H1 (cell line): ENCODE measurements around the gene SLC12A6. TPM values are rescaled to one million over a fixed set of nuclear protein-coding genes. Genes with fewer than 3 reads are reported as not detected.

ENCODE experiments used
- ASH2L ChIP-seq: fragments of 200-600, 300-600 bp; sonication (generic); IDR thresholded peaks from one replicate; pipeline ENCODE4 v1.7.1; 2017; ENCODE audit warnings: low read length
- CBX8 ChIP-seq: fragments of 300-800, 300-1000 bp; sonication (generic); IDR thresholded peaks from 2 replicates; pipeline ENCODE4 v1.7.1; 2016; ENCODE audit warnings: low read depth, low read length, borderline replicate concordance
- KDM1A ChIP-seq: fragments of 200-600, 300-600 bp; sonication (generic); IDR thresholded peaks from 2 replicates; pipeline ENCODE4 v1.7.1; 2016; ENCODE audit warnings: mild to moderate bottlenecking, low read length, borderline replicate concordance
- SAP30 ChIP-seq: fragments of 300-600 bp; sonication (generic); IDR thresholded peaks from 2 replicates; pipeline ENCODE4 v1.7.1; 2012; ENCODE audit warnings: low read length, moderate library complexity, mild to moderate bottlenecking, inconsistent platforms; ENCODE audit not compliant: insufficient read depth, insufficient replicate concordance
- SP2 ChIP-seq: IDR thresholded peaks from 2 replicates; pipeline ENCODE4 v1.6.1; 2012; ENCODE audit warnings: mild to moderate bottlenecking, low read length, inconsistent platforms
- SRF ChIP-seq: IDR thresholded peaks from 2 replicates; pipeline ENCODE4 v1.6.1; 2011; ENCODE audit warnings: mild to moderate bottlenecking, low read depth, low read length, moderate library complexity
- TAF7 ChIP-seq: optimal IDR thresholded peaks from 2 replicates; pipeline ENCODE3; 2011; ENCODE audit warnings: low read depth, mild to moderate bottlenecking, inconsistent platforms, low read length, moderate library complexity, borderline replicate concordance
- TBP ChIP-seq: IDR thresholded peaks from 2 replicates; pipeline ENCODE4 v1.6.1; 2011; ENCODE audit warnings: low read depth, low read length, improper control_type of control experiment
- polyA plus RNA-seq, 7 experiments: library from polyadenylated mRNA; depleted of rRNA in 3 of 7; stranded (reverse) in 5 of 7; unstranded in 2 of 7; fragments of >200 nt in 5 of 7; fragments of 200-250 nt in 2 of 7; gene quantifications; 1 replicate in 5 of 7; 2 replicates in 1 of 7; 4 replicates in 1 of 7; pipeline versions ENCODE4 v1.2.1 to v1.2.3, GENCODE V29; 2011 to 2013; ENCODE audit warnings: missing spikeins in 2 of 7, mixed read lengths in 2 of 7
- total RNA-seq: library from RNA; stranded (reverse); fragmentation: NEBNext Ultra II Directional; extraction: Animal tissue kit (Norgen Biotek cat#: 25700); gene quantifications from 2 replicates; pipeline ENCODE4 v1.2.1, GENCODE V29; 2021
- TF ChIP-seq, protein P1 (sequence below), 3 experiments: IDR thresholded peaks; 1 replicate in 2 of 3; 2 replicates in 1 of 3; pipeline versions ENCODE4 v1.5.1 to v1.6.1; 2011; ENCODE audit warnings: low read length in 3 of 3, mild to moderate bottlenecking in 3 of 3, inconsistent platforms in 2 of 3, low read depth in 1 of 3, moderate library complexity in 1 of 3; ENCODE audit not compliant: insufficient read depth in 1 of 3; ENCODE audit errors: control extremely low read depth in 1 of 3

Gene SLC12A6
- total and polyA plus RNA-seq, 2 of the 8 experiments (the other 6 are each of a cell fraction or from before 2014, with no cell fraction given), result 9.2 to 11.1 TPM

- TF ChIP-seq, protein P1, sequence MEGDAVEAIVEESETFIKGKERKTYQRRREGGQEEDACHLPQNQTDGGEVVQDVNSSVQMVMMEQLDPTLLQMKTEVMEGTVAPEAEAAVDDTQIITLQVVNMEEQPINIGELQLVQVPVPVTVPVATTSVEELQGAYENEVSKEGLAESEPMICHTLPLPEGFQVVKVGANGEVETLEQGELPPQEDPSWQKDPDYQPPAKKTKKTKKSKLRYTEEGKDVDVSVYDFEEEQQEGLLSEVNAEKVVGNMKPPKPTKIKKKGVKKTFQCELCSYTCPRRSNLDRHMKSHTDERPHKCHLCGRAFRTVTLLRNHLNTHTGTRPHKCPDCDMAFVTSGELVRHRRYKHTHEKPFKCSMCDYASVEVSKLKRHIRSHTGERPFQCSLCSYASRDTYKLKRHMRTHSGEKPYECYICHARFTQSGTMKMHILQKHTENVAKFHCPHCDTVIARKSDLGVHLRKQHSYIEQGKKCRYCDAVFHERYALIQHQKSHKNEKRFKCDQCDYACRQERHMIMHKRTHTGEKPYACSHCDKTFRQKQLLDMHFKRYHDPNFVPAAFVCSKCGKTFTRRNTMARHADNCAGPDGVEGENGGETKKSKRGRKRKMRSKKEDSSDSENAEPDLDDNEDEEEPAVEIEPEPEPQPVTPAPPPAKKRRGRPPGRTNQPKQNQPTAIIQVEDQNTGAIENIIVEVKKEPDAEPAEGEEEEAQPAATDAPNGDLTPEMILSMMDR (IDR thresholded peaks at IDR 0.05; ENCODE audit: control extremely low read depth in 1 of 3, insufficient read depth in 1 of 3, low read depth in 1 of 3, low read length in 3 of 3), result no peak
- TF ChIP-seq SAP30 (no peak), TBP (no peak), SP2 (no peak), ASH2L (no peak), KDM1A (no peak), SRF (no peak), CBX8 (no peak), TAF7 (no peak)
Measured at GRCh38 chr15:34243226-34243625, 94.4 kb downstream of the SLC12A6 start (continued).
